NCI-H1105 (cell line): ENCODE data around the gene CNNM2.
"Not testable (repeated sequence)": the region's sequence is repeated elsewhere in the genome, so short reads cannot be mapped to it uniquely, and the experiment has no call there.

ENCODE experiments used
- DNase-seq: peaks from one replicate; lab custom pipeline; 2025; lab: John Stamatoyannopoulos, UW

CNNM2 gene

DNA sequence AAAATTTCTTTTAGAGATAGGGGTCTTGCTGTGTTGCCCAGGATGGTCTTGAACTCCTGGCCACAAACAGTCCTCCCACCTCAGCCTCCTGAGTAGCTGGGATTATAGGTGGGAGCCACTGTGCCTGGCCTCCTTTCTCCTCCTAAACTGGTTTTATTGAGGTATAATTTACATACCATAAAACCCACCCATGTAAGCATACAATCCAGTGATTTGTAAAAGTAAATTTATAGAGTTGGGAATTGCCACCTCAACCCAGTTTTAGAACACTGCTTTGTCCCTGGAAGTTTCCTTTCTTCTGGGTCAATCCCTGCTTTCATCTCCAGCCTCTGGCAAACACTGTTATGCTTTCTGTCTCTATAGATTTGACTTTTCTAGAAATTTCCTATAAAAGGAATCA is 49.0 kb downstream of the CNNM2 start:
- no peak for DNase-seq

- no peak for DNase-seq
Measured at GRCh38 chr10:102970562-102971340, 52.7 kb downstream of the CNNM2 start.

- no peak for DNase-seq
Measured at GRCh38 chr10:102975483-102976379, 57.6 kb downstream of the CNNM2 start.

GRCh38 chr10:102976380-102976726 is 58.3 kb downstream of the CNNM2 start:
- not testable (repeated sequence) for DNase-seq

DNA sequence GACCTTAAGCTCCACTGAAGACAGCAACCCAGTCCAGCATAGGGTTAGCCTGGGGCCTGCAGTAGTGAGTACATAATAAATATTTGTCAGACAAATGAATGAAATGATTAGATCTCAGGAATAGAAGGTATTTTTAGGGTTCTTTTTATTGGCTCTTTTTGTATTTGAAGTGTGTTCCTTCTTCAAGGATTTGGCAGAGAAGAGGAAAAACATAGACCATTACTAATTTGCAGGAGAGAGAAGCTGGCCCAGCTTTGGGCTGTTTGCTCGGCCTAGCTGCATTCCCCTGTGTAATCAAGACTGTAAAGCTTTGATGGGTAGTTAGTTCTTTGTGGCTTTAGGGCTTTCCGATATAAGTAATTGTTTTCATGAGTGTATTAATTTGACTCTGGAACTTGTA is 64.2 kb downstream of the CNNM2 start:
- no peak for DNase-seq

DNA sequence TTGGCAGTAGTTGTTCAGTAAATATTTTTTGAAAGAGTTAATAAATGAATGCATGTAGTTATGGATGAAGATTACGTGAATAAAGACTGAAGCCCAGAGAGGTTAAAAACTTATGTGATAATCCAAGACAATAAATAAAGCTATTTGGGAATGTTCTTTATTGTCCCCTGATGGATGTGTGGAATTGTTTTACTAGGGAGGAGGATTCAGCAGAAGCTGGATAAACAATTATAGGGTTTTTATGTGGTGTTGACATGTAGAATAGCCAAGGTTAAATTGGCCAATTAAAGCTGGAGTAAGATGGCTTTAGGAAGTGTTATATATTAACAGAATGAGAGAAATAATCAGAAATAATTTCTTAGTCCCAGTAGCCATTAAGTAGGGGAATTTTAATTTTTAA is 66.0 kb downstream of the CNNM2 start:
- no peak for DNase-seq

DNA sequence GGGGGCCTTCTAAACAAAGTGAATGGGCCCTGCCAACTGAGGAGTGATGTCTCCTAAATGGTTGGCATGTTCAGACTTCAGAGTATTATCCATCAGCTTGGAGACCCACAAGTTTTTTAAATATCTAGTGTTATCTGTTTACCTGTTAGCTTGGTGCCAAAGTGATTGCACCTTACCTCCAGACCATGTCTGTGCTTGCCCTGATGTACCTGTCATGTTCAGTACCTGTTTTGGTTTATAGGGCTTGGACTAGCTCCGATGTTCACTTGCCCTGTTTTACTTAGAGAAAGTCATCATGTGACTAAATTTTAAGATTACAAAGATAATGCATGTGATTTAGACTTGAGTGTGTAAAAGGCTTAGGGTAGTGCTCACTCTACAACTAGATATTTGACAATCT is 67.7 kb downstream of the CNNM2 start:
- DNase-seq: no peak

DNA sequence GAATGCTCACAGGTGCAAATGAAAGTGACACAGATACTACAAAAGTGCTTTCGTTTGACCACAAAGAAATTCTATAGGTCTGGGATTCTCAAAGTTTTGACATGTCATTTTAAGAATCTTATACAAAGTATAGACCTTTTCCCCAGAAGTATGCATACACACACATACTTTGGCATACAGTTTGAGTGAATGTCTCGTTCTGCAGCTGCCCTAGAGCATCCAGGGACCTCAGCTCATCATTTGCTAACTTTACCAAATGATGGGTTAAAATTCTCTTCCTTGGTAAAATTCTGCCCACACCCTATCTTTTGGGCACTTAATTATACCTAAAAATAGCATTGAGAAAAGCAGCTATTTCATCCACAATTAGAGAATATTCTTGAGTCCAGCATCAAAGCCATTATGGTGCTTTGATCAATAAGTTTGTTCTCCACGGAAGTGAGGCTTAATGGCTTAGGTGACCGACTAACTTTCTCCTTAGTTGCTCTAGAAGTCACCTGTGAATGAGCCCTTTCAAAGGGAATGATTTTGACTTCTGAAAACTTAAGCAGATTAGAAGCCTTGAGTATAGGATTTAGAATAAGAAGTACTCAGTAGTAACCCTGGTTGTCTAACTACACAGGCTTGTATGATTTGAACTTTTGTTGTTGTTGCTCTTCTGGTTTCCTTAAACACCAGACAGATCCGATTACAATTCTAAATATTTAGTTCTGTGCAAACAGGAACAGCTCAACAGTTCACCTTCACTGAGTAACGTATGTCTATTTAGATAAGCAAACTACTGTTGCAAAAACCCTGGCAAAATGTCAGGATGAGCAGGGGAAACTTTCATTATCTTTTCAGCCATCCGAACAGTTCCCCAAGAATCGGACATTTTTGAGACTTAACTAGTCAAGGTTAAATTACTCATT is 70.6 kb downstream of the CNNM2 start:
- DNase-seq: no peak

GRCh38 chr10:102994531-102995295 is 76.6 kb downstream of the CNNM2 start:
- no peak for DNase-seq

DNA sequence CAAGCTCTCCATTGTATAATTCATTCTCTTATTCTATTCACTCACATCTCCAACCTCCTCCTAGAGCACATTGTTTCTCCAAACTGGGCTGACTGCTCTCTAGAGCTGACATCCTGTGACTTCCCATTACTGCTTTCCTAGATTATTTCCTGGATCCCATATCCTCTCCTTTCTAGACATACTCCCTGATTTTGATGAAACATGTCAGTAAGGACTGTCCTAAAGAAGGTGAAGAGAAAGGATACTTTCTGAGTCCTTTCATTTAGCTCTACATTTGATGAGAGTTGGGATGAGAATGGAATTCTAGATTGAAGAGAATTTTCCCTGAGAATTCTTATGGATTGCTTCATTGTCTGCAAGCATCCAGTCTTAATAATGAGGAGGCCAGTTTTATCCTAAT is 78.8 kb downstream of the CNNM2 start:
- no peak for DNase-seq

- no peak for DNase-seq
Measured at GRCh38 chr10:102997998-102998397, 79.9 kb downstream of the CNNM2 start.

- DNase-seq: no peak
Measured at GRCh38 chr10:102998399-102998907, 80.4 kb downstream of the CNNM2 start.

DNA sequence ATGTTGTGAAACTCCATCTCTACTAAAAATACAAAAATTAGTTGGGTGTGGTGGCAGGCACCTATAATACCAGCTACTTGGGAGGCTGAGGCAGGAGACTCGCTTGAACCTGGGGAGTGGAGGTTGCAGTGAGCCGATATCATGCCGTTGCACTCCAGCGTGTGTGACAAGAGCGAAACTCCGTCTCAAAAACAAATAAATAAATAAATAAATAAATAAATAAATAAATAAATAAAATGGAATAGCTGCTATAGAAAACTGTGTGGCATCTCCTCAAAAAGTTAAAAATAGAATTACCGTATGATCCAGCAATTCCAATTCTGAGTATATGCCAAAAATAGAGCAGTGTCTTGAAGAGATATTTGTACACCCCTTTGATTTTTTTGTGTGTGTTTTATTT is 82.0 kb downstream of the CNNM2 start:
- DNase-seq: not testable (repeated sequence)

- no peak for DNase-seq
Measured at GRCh38 chr10:103007017-103007416, 88.9 kb downstream of the CNNM2 start.

DNA sequence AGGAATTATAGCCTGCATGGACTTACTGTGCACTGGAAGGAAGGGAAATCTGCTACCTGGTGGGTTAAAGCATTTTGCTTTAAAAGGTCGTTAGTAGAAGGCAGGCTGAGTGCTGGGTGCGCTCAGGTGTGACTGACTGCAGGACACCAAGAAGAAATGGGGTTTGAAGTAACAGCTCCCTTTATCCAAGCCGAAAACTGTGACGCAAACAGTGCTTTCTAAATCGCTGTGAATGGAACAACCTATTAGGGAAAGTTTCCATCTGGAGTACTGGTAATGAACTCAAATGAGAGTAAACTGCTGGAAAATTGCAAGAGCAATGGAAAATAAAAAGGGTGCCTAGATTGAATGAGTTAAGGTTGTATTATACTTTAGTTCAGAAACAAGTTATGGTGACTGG is 95.3 kb downstream of the CNNM2 start:
- no peak for DNase-seq

DNA sequence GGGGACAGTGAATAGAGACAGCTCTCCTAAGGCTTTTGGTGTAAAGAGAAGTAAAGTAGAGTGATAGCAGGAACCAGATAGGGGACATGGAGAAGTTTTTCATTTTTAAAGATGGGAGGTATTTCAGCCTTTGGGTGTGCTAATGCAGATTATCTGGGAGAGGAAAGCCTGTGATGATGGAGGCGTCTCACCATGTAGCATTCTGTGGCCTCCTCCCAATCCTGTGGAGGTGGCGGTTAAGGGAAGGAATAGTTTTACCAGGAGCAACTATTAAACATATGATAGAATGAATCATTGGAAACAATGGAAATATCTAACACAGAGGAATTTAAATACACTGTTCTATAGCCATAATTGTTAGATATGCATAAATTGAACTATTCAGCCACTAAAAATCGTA is 101.3 kb downstream of the CNNM2 start:
- no peak for DNase-seq

DNA sequence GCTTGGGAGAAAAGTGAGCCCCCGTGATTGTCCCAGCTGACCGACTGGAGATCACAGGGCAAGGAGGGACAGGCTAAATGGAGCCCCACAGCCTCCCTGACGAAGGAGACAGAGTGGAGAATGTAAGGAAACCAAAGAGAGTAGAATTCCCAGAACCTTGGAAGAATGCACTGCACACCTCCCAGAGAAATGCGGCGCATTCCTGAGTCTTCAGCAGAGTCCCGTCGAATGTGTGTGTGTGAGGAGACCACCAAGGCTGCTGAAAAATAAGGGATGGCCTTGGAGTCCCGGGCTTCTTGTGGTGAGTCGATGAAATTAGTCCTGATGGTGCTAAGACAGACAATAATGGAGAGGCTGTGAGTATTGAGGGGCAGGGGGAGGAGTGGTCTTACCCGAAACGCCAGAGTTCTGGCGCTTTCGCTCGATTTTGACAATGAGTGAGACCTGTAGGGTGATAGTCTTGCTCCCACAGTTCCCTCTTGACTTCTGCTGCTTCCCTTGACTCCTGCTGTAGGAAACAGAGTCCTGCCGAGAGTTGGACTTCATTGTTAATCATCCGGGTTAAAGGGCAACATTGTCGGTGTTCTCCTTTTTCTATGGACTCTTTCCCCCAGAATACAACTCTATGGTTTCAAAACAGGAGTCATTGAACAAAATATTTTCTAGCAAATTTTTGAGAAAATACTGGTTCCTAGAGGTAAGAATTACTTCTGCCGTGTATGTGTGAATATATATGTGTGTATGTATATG is 103.2 kb downstream of the CNNM2 start:
- DNase-seq: no peak

DNA sequence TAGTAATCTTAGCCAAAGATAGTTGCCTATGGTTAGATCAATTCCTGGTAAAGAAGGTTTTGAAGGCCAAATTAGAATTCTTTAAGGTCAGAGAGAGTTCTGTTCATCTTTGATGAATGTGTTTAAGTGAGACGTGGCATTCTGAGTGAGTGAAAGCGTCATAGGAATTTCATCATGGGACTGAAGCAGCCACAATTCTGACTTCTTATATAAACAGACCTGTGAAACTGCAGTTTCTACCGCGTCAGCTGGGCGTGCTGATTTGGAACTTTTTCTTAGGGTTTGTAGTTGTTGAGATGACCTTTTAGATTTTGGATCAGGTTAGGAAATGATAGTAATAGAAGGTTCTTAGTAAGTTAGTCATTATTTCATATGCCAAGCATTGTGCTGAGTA is 103.8 kb downstream of the CNNM2 start:
- no peak for DNase-seq

DNA sequence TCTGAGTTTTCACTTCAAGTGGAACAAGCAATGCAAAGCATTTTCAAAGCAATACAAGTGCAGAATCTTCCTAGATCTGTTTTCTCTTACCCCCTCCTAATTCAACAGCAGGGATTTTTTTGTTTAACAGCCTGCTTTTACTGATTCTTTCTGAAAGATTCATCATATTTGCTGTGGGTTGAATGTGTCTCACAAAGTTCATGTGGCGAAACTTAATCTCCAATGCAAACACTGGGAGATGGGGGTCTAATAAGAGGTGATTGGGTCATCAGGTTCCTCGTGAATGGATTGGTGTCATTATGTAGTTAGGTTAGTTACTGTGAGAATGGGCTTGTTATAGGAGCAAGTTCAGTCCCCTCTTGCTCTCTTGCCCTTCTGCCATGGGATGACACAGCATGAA is 107.6 kb downstream of the CNNM2 start:
- no peak for DNase-seq

GRCh38 chr10:103038570-103038969 is 120.5 kb downstream of the CNNM2 start:
- DNase-seq: no peak

DNA sequence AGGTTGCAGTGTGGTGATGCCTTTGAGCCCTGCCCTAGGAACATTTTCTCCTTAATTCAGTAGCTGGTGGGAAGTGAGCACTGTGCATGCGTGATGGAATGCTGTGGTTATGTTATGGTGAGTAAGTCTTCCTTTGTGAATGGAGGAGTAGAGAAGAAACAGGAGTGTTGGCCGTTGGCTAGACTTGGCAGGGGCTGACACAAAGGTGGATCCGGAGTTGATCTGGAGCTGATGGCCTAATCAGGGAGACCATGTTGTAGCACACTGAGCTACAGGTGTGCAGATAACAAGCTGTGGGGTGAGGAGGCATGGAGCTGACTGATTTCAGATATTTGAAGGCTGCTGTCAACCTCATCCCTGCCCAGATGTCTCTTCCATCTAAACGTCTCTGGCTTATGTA is 122.3 kb downstream of the CNNM2 start:
- DNase-seq: no peak
